ENCODE measurements around the gene AKT3. TPM values are rescaled to one million over a fixed set of nuclear protein-coding genes. Genes with fewer than 3 reads are reported as not detected.
"Not testable (repeated sequence)": the region's sequence is repeated elsewhere in the genome, so short reads cannot be mapped to it uniquely, and the experiment has no call there.

AKT3 gene
- total and polyA plus RNA-seq, 4 donors = 7.1 to 53.1 (median 23.8) TPM

DNA sequence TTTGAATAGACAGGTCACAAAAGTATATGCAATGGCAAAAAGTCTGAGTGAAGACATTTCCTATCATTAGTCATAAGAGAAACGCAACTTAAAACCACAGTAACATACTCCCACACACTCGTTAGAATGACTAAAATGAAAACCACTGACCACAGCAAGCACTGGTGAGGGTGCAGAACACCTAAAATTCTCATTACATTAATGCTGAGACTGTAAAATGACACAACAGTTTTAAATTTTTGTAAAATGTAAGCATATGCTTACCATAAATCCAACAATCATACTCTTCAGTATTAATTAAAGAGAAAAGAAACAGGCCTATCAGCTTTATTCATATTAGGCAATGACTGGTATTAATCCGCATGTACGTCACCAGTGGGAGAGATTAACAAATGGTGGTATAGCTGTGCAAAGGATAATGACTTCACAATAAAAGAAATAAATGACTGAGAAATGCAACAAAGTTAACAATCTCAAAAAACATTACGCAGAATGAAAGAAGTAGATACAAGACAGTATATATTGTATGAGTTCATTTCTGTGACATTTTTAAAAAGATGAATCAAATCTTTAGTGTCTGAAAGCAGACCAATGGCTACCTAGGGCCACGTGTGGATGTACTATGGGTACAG, 253.5 kb downstream of the AKT3 start:
- H3K27me3 ChIP-seq (ENCODE audit: control insufficient read depth in 3 of 3, insufficient read depth in 3 of 3, low read length in 2 of 3) = no peaks in the 10 kb centered on the region
- H3K27ac ChIP-seq (ENCODE audit: low read depth in 1 of 2, low read length in 1 of 2) = no peak overlapping the region
- DNase-seq = no peak
- no peak overlapping the region for H3K9ac ChIP-seq (ENCODE audit: insufficient read depth in 1 of 2, low read length in 2 of 2)
- WGBS, 2 donors = 70 to 74% methylated on average over 6 of the region's 6 CpGs
- H3K4me3 ChIP-seq = no peak overlapping the region
- H3K4me1 ChIP-seq (ENCODE audit: control insufficient read depth in 5 of 5, insufficient read depth in 5 of 5, low read length in 5 of 5) = no peaks in the 10 kb centered on the region
- no peaks in the 10 kb centered on the region for H3K9me3 ChIP-seq (ENCODE audit: control insufficient read depth in 4 of 4, insufficient read depth in 3 of 4, low read length in 3 of 4)
- H3K36me3 ChIP-seq (ENCODE audit: control insufficient read depth in 4 of 4, insufficient read depth in 4 of 4, low read length in 4 of 4) = peaks cover 0 to 1% (median 0%) of the 10 kb centered on the region in 4 donors
- ATAC-seq (ENCODE audit: insufficient read depth, low FRiP score) = peak; percentile 43
- TF ChIP-seq, protein P1, sequence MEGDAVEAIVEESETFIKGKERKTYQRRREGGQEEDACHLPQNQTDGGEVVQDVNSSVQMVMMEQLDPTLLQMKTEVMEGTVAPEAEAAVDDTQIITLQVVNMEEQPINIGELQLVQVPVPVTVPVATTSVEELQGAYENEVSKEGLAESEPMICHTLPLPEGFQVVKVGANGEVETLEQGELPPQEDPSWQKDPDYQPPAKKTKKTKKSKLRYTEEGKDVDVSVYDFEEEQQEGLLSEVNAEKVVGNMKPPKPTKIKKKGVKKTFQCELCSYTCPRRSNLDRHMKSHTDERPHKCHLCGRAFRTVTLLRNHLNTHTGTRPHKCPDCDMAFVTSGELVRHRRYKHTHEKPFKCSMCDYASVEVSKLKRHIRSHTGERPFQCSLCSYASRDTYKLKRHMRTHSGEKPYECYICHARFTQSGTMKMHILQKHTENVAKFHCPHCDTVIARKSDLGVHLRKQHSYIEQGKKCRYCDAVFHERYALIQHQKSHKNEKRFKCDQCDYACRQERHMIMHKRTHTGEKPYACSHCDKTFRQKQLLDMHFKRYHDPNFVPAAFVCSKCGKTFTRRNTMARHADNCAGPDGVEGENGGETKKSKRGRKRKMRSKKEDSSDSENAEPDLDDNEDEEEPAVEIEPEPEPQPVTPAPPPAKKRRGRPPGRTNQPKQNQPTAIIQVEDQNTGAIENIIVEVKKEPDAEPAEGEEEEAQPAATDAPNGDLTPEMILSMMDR (IDR thresholded peaks at IDR 0.05; ENCODE audit: control extremely low read depth, extremely low read depth) = no peak

DNA sequence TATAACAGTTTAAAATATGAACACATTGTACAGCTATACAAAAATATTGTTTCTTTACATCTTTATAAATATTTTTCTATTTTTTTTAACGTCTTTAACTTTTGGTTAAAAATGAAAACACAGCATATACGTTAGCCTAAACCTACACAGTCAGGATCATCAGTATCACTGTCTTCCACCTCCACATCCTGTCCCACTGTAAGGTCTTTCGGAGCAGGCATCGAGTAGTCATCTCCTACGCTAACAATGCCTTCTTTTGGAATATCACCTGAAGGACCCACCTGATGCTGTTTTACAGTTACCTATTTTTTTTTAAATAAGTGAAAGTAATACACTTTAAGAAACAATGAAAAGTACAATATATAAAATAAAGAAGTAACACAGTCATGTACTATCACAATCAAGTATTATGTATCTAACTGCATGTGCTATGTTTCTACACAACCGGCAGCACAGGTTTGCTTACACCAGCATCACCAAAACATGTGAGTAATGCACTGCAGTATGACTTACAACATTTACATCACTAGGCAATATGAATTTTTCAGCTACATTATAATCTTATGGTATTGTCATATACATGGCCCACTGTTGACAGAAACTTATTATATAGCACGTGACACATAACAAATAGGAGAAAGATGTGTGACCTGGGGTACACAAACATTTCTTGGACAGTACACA, 254.4 kb downstream of the AKT3 start:
- TF ChIP-seq, protein P1 (IDR thresholded peaks at IDR 0.05; ENCODE audit: control extremely low read depth, extremely low read depth) = no peak
- 88 to 93% methylated on average over 7 of the region's 7 CpGs for WGBS, 2 donors

DNA sequence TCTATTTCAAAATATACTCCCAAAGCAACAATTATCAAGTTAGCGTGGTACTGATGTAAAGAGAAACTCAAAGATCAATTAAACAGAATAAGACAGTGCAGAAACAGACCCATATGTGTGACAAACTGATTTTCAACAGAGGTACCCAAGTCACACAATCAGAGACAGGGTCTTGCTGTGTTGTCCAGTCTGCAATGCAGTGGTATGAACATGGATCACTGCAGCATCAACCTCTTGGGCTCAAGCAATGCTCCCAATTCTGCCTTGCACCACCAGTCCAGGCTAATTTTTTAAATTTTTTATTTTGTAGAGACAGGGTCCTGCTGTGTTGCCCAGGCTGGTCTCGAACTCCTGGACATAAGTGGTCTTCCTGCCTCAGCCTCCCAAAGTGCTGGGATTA, 255.6 kb downstream of the AKT3 start:
- TF ChIP-seq, protein P1 (IDR thresholded peaks at IDR 0.05; ENCODE audit: control extremely low read depth, extremely low read depth) = no peak
- 97% methylated on average over 2 of the region's 2 CpGs for WGBS, 2 donors
- H3K36me3 ChIP-seq (ENCODE audit: control insufficient read depth in 4 of 4, insufficient read depth in 4 of 4, low read length in 4 of 4) = peaks cover 0 to 1% (median 0%) of the 10 kb centered on the region in 4 donors
- no peak overlapping the region for H3K4me3 ChIP-seq
- no peak overlapping the region for H3K27ac ChIP-seq (ENCODE audit: low read depth in 1 of 2, low read length in 1 of 2)
- no peaks in the 10 kb centered on the region for H3K4me1 ChIP-seq (ENCODE audit: control insufficient read depth in 5 of 5, insufficient read depth in 5 of 5, low read length in 5 of 5)
- no peak overlapping the region for H3K9ac ChIP-seq (ENCODE audit: insufficient read depth in 1 of 2, low read length in 2 of 2)
- peaks cover 0 to 6% (median 1%) of the 10 kb centered on the region in 4 donors for H3K9me3 ChIP-seq (ENCODE audit: control insufficient read depth in 4 of 4, insufficient read depth in 3 of 4, low read length in 3 of 4)
- no peaks in the 10 kb centered on the region for H3K27me3 ChIP-seq (ENCODE audit: control insufficient read depth in 3 of 3, insufficient read depth in 3 of 3, low read length in 2 of 3)
- DNase-seq = no peak
- ATAC-seq (ENCODE audit: insufficient read depth, low FRiP score) = no peak

More for the DNA sequence above, 254.4 kb downstream of the AKT3 start:
- Histone ChIP-seq H3K4me1 (ENCODE audit: control insufficient read depth in 5 of 5, insufficient read depth in 5 of 5, low read length in 5 of 5) (no peaks in the 10 kb centered on the region), H3K27ac (ENCODE audit: low read depth in 1 of 2, low read length in 1 of 2) (no peak overlapping the region), H3K9me3 (ENCODE audit: control insufficient read depth in 4 of 4, insufficient read depth in 3 of 4, low read length in 3 of 4) (peaks cover 0 to 2% (median 0%) of the 10 kb centered on the region in 4 donors), H3K9ac (ENCODE audit: insufficient read depth in 1 of 2, low read length in 2 of 2) (no peak overlapping the region), H3K4me3 (no peak overlapping the region), H3K36me3 (ENCODE audit: control insufficient read depth in 4 of 4, insufficient read depth in 4 of 4, low read length in 4 of 4) (peaks cover 0 to 1% (median 0%) of the 10 kb centered on the region in 4 donors), H3K27me3 (ENCODE audit: control insufficient read depth in 3 of 3, insufficient read depth in 3 of 3, low read length in 2 of 3) (no peaks in the 10 kb centered on the region)
- DNase-seq = no peak
- no peak for ATAC-seq (ENCODE audit: insufficient read depth, low FRiP score)

DNA sequence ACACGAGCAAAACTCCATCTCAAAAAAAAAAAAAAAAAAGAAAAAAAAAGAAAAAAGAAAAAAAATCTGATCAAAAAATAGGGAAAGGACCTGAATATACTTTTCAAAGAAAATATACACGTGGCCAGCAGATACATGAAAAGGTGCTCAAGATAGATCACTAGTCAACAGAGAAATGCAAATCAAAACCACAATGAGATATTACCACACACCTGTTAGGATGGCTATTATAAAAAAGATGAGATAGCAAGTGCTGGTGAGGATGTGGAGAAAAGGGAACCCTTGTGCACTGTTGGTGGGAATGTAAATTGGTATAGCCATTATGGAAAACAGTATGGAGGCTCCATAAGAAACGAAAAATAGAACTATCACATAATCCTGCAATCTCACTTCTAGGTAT, 260.8 kb downstream of the AKT3 start:
- not testable (repeated sequence) for H3K4me3 ChIP-seq; H3K27ac ChIP-seq (ENCODE audit: low read depth in 1 of 2, low read length in 1 of 2); H3K36me3 ChIP-seq (ENCODE audit: control insufficient read depth in 4 of 4, insufficient read depth in 4 of 4, low read length in 4 of 4); ATAC-seq (ENCODE audit: insufficient read depth, low FRiP score); H3K9ac ChIP-seq (ENCODE audit: insufficient read depth in 1 of 2, low read length in 2 of 2); H3K27me3 ChIP-seq (ENCODE audit: control insufficient read depth in 3 of 3, insufficient read depth in 3 of 3, low read length in 2 of 3); H3K4me1 ChIP-seq (ENCODE audit: control insufficient read depth in 5 of 5, insufficient read depth in 5 of 5, low read length in 5 of 5); DNase-seq
- peaks cover 0 to 19% (median 2%) of the 10 kb centered on the region in 4 donors for H3K9me3 ChIP-seq (ENCODE audit: control insufficient read depth in 4 of 4, insufficient read depth in 3 of 4, low read length in 3 of 4)
- 93 to 99% methylated on average over 3 of the region's 3 CpGs for WGBS, 2 donors
